Mucosa of rectum (tissue), 2 donors: ENCODE measurements around the gene NAALADL2.

ENCODE experiments used
- H3K27ac ChIP-seq, 2 donors: one replicate each; pipeline ENCODE4 v1.7.0; 2013; ENCODE audit warnings: inconsistent platforms in 2 of 2, low read depth in 2 of 2, low read length in 2 of 2
- H3K27me3 ChIP-seq, 2 donors: one replicate each; pipeline ENCODE4 v1.7.0; 2013; ENCODE audit warnings: low read length in 2 of 2; ENCODE audit not compliant: control insufficient read depth in 2 of 2, insufficient read depth in 2 of 2
- H3K36me3 ChIP-seq, 2 donors: one replicate each; pipeline ENCODE4 v1.7.0; 2013; ENCODE audit warnings: low read length in 2 of 2; ENCODE audit not compliant: control insufficient read depth in 2 of 2, insufficient read depth in 2 of 2
- H3K4me1 ChIP-seq, 2 donors: one replicate each; pipeline ENCODE4 v1.7.0; 2013; ENCODE audit warnings: low read length in 2 of 2, mild to moderate bottlenecking in 1 of 2; ENCODE audit not compliant: control insufficient read depth in 2 of 2, insufficient read depth in 2 of 2
- H3K4me3 ChIP-seq, 2 donors: one replicate each; pipeline ENCODE4 v1.7.0; 2013; ENCODE audit warnings: low read length in 2 of 2
- H3K9ac ChIP-seq, 2 donors: one replicate each; pipeline ENCODE4 v1.7.0; 2013; ENCODE audit warnings: low read length in 2 of 2, low read depth in 1 of 2, mild to moderate bottlenecking in 1 of 2
- H3K9me3 ChIP-seq, 2 donors: one replicate each; pipeline ENCODE4 v1.7.0; 2013; ENCODE audit warnings: low read length in 2 of 2; ENCODE audit not compliant: control insufficient read depth in 2 of 2
- donor health status: healthy.
- donor health status: Normal muscosa, but diverticular disease.

Gene NAALADL2

GRCh38 chr3:175381685-175382084, 522.6 kb downstream of the NAALADL2 start:
- Histone ChIP-seq H3K27me3 (no peaks in the 10 kb centered on the region), H3K36me3 (no peaks in the 10 kb centered on the region), H3K9ac (no peak overlapping the region), H3K4me1 (no peaks in the 10 kb centered on the region), H3K27ac (no peak overlapping the region), H3K4me3 (no peak overlapping the region), H3K9me3 (no peaks in the 10 kb centered on the region)

GRCh38 chr3:175383371-175383770, 524.2 kb downstream of the NAALADL2 start:
- Histone ChIP-seq H3K9me3 (no peaks in the 10 kb centered on the region), H3K4me3 (no peak overlapping the region), H3K27ac (no peak overlapping the region), H3K9ac (no peak overlapping the region), H3K36me3 (no peaks in the 10 kb centered on the region), H3K27me3 (no peaks in the 10 kb centered on the region), H3K4me1 (no peaks in the 10 kb centered on the region)

GRCh38 chr3:175383813-175384212, 524.7 kb downstream of the NAALADL2 start:
- Histone ChIP-seq H3K27me3 (no peaks in the 10 kb centered on the region), H3K4me3 (no peak overlapping the region), H3K36me3 (no peaks in the 10 kb centered on the region), H3K9ac (no peak overlapping the region), H3K4me1 (no peaks in the 10 kb centered on the region), H3K9me3 (no peaks in the 10 kb centered on the region), H3K27ac (no peak overlapping the region)

- no peaks in the 10 kb centered on the region for H3K36me3 ChIP-seq
- no peak overlapping the region for H3K27ac ChIP-seq
- H3K9me3 ChIP-seq = no peaks in the 10 kb centered on the region
- no peaks in the 10 kb centered on the region for H3K27me3 ChIP-seq
- H3K9ac ChIP-seq = no peak overlapping the region
- H3K4me1 ChIP-seq = no peaks in the 10 kb centered on the region
- no peak overlapping the region for H3K4me3 ChIP-seq
Measured at GRCh38 chr3:175384569-175384968, 525.4 kb downstream of the NAALADL2 start.

GRCh38 chr3:175386630-175387029, 527.5 kb downstream of the NAALADL2 start:
- H3K27ac ChIP-seq = no peak overlapping the region
- H3K9me3 ChIP-seq = no peaks in the 10 kb centered on the region
- H3K36me3 ChIP-seq = no peaks in the 10 kb centered on the region
- H3K4me3 ChIP-seq = no peak overlapping the region
- H3K4me1 ChIP-seq = no peaks in the 10 kb centered on the region
- H3K27me3 ChIP-seq = no peaks in the 10 kb centered on the region
- no peak overlapping the region for H3K9ac ChIP-seq

- Histone ChIP-seq H3K4me1 (no peaks in the 10 kb centered on the region), H3K9me3 (no peaks in the 10 kb centered on the region), H3K27me3 (no peaks in the 10 kb centered on the region), H3K27ac (no peak overlapping the region), H3K4me3 (no peak overlapping the region), H3K36me3 (no peaks in the 10 kb centered on the region), H3K9ac (no peak overlapping the region)
Measured at GRCh38 chr3:175389560-175389959, 530.4 kb downstream of the NAALADL2 start.

- H3K4me1 ChIP-seq = no peaks in the 10 kb centered on the region
- H3K36me3 ChIP-seq = no peaks in the 10 kb centered on the region
- no peak overlapping the region for H3K4me3 ChIP-seq
- H3K9ac ChIP-seq = no peak overlapping the region
- H3K9me3 ChIP-seq = no peaks in the 10 kb centered on the region
- no peak overlapping the region for H3K27ac ChIP-seq
- no peaks in the 10 kb centered on the region for H3K27me3 ChIP-seq
Measured at GRCh38 chr3:175391601-175392000, 532.5 kb downstream of the NAALADL2 start.

GRCh38 chr3:175392653-175393052, 533.5 kb downstream of the NAALADL2 start:
- Histone ChIP-seq H3K9me3 (no peaks in the 10 kb centered on the region), H3K4me3 (no peak overlapping the region), H3K4me1 (no peaks in the 10 kb centered on the region), H3K27ac (no peak overlapping the region), H3K9ac (no peak overlapping the region), H3K27me3 (no peaks in the 10 kb centered on the region), H3K36me3 (no peaks in the 10 kb centered on the region)

GRCh38 chr3:175397372-175397771, 538.2 kb downstream of the NAALADL2 start:
- Histone ChIP-seq H3K4me3 (no peak overlapping the region), H3K36me3 (no peaks in the 10 kb centered on the region), H3K27me3 (no peaks in the 10 kb centered on the region), H3K9me3 (no peaks in the 10 kb centered on the region), H3K4me1 (no peaks in the 10 kb centered on the region), H3K27ac (no peak overlapping the region), H3K9ac (no peak overlapping the region)

- no peaks in the 10 kb centered on the region for H3K4me1 ChIP-seq
- no peak overlapping the region for H3K27ac ChIP-seq
- H3K4me3 ChIP-seq = no peak overlapping the region
Measured at GRCh38 chr3:175398676-175399075, 539.5 kb downstream of the NAALADL2 start.

More at GRCh38 chr3:175398676-175399075, 539.5 kb downstream of the NAALADL2 start:
- no peaks in the 10 kb centered on the region for H3K27me3 ChIP-seq
- H3K9ac ChIP-seq = no peak overlapping the region
- no peaks in the 10 kb centered on the region for H3K36me3 ChIP-seq
- no peaks in the 10 kb centered on the region for H3K9me3 ChIP-seq
